Activated CD4-positive, alpha-beta T cell treated with anti-CD3 and anti-CD28 coated beads, Interleukin-2, amount 50 U/mL, for 24 hours (primary cell): ENCODE measurements around the gene TOMM70.
"Not testable (repeated sequence)": the region's sequence is repeated elsewhere in the genome, so short reads cannot be mapped to it uniquely, and the experiment has no call there.

Source experiments
- DNase-seq, 2 donors: peaks; one replicate each; pipeline ENCODE4 v3.0.0-alpha.2; 2020; ENCODE audit warnings: low read depth in 1 of 2, low spot score in 1 of 2

TOMM70 gene

GRCh38 chr3:100366424-100366823, 34.5 kb downstream of the TOMM70 start:
- no peak for DNase-seq

GRCh38 chr3:100364421-100364820, 36.5 kb downstream of the TOMM70 start:
- no peak for DNase-seq

GRCh38 chr3:100361897-100362296, 39.0 kb downstream of the TOMM70 start:
- DNase-seq, result no peak

- no peak for DNase-seq
Measured at GRCh38 chr3:100360757-100361496, 40.0 kb downstream of the TOMM70 start.

- no peak for DNase-seq
Measured at GRCh38 chr3:100359035-100359434, 41.9 kb downstream of the TOMM70 start.

GRCh38 chr3:100358413-100358812, 42.5 kb downstream of the TOMM70 start:
- DNase-seq, result no peak

GRCh38 chr3:100354850-100355249, 46.0 kb downstream of the TOMM70 start:
- DNase-seq, result no peak

- DNase-seq, result no peak
Measured at GRCh38 chr3:100352296-100353231, 48.3 kb downstream of the TOMM70 start.

GRCh38 chr3:100351770-100352169, 49.1 kb downstream of the TOMM70 start:
- not testable (repeated sequence) for DNase-seq

- DNase-seq, result no peak
Measured at GRCh38 chr3:100348727-100349126, 52.2 kb downstream of the TOMM70 start.

- DNase-seq, result no peak
Measured at GRCh38 chr3:100340527-100340926, 60.4 kb downstream of the TOMM70 start.

GRCh38 chr3:100339786-100340185, 61.1 kb downstream of the TOMM70 start:
- no peak for DNase-seq

- DNase-seq, result no peak
Measured at GRCh38 chr3:100338911-100339310, 62.0 kb downstream of the TOMM70 start.

GRCh38 chr3:100336229-100336628, 64.7 kb downstream of the TOMM70 start:
- not testable (repeated sequence) for DNase-seq

GRCh38 chr3:100335434-100335833, 65.5 kb downstream of the TOMM70 start:
- peak in 1 of 2 donors; percentile 2 for DNase-seq

GRCh38 chr3:100334488-100335351, 66.2 kb downstream of the TOMM70 start, which contains the start of gene NIT2:
Gene NIT2 (plus strand): TSS chr3:100334757. CDS start chr3:100334792, 35 bp downstream.
- peak; percentile 54 to 74 for DNase-seq

GRCh38 chr3:100333970-100334487, 66.9 kb downstream of the TOMM70 start:
- DNase-seq, result no peak

GRCh38 chr3:100333051-100333450, 67.8 kb downstream of the TOMM70 start:
- no peak for DNase-seq

- DNase-seq, result no peak
Measured at GRCh38 chr3:100331660-100332059, 69.2 kb downstream of the TOMM70 start.

GRCh38 chr3:100330651-100331050, 70.2 kb downstream of the TOMM70 start:
- no peak for DNase-seq
